Caki2 (cell line): ENCODE results near the gene CCL4L2. TPM values are rescaled to one million over a fixed set of nuclear protein-coding genes. Genes with fewer than 3 reads are reported as not detected.
"Not testable (repeated sequence)": the region's sequence is repeated elsewhere in the genome, so short reads cannot be mapped to it uniquely, and the experiment has no call there.

ENCODE experiments used
- DNase-seq: peaks from one replicate; pipeline ENCODE4 v3.0.0-alpha.2; 2015; ENCODE audit warnings: low read depth
- in situ Hi-C: cut with HindIII; loops from 2 replicates; pipeline ENCODE4 v1.10.0; 2016; ENCODE audit warnings: low sequenced_read_pairs, low pct_unique_long_range_greater_than_20kb, mixed read lengths
- total RNA-seq: library from RNA; depleted of rRNA; stranded (reverse); fragments of >200 nt; shearing (Covaris generic); gene quantifications from 2 replicates; pipeline ENCODE4 v1.2.3, GENCODE V29; 2014; ENCODE audit warnings: low replicate concordance; rRNA removed

CCL4L2 gene
- not detected in 2 replicates for total RNA-seq

DNA sequence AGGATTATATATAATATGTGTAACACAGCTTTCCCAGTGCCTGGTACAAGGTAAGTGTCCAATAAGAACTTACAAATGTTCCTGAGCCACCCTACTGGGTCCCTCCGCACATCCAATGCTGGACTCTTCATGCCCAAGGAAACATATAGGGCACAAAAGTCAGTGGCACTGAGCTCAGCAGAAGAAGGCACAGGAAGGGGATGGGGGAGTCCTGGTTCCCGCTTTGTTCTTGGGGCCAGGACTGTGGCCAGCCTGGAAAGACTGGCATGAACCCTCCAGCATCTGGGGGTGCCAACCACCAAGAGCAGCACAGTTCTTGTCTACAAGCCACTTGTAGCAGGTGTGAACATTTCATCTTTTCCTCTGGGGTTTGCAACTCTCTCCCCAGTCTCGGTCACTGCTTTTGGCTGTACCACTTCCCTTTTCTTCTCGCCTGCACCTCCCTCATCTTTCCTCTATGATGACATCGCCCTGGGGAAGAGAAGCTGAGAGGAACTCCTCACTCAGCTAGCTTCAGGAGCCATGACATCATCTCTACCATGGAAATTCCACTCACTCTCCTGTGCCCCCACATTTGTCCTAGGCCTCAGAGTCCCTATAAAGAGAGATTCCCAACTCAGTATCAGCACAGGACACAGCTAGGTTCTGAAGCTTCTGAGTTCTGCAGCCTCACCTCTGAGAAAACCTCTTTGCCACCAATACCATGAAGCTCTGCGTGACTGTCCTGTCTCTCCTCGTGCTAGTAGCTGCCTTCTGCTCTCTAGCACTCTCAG is at the start of gene CCL4L2:
Gene CCL4L2 (plus strand): TSS at position 625 of the 773 bp plus-strand sequence.
- DNase-seq, in situ Hi-C loops: not testable (repeated sequence)

DNA sequence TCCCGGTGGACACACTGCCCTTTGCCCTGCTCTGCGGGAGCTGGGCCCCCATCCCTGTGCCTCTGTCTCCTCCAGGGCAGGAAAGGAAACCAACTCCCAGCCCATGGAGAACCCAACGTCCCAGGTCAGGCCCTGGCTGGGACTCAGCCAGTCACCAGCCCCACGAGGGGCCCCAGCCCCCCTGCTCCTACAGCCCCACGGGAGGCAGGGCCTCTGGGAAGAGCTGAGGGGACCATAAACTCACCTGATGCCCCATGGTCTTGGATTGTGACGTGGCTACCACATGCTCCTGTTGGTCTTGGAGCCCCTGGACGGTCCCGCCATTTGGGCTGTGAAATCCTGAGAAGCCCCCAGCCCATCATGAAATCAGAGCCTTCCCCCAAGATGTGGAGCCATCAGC is 42.0 kb upstream of the CCL4L2 start:
- in situ Hi-C loops = not testable (repeated sequence)

DNA sequence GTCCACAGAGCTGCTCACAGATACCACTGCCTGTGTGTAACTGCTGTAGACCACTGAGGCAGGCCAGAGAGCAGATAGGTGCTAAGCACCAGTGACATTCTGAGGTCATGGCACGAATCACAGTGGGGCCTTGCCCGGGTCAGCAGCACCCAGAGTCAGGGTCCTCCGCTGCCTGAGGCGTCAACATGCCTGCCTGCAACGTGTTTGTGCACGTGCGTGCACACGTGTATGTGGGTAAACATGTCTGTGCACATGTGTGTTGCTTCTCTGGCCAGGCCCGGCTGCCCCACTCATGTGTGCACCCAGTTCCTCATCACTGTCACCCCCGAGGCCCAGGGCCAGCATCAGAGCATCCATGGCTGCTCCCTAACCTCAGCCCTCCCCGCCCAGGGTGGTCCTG is 34.3 kb upstream of the CCL4L2 start, which contains the start of gene TBC1D3B:
Gene TBC1D3B (minus strand): TSS at position 101 of the 400 bp plus-strand sequence. CDS start 1,586 bp downstream, outside the sequence.
- DNase-seq, in situ Hi-C loops: not testable (repeated sequence)

More for the DNA sequence above, 42.0 kb upstream of the CCL4L2 start:
- not testable (repeated sequence) for DNase-seq

DNA sequence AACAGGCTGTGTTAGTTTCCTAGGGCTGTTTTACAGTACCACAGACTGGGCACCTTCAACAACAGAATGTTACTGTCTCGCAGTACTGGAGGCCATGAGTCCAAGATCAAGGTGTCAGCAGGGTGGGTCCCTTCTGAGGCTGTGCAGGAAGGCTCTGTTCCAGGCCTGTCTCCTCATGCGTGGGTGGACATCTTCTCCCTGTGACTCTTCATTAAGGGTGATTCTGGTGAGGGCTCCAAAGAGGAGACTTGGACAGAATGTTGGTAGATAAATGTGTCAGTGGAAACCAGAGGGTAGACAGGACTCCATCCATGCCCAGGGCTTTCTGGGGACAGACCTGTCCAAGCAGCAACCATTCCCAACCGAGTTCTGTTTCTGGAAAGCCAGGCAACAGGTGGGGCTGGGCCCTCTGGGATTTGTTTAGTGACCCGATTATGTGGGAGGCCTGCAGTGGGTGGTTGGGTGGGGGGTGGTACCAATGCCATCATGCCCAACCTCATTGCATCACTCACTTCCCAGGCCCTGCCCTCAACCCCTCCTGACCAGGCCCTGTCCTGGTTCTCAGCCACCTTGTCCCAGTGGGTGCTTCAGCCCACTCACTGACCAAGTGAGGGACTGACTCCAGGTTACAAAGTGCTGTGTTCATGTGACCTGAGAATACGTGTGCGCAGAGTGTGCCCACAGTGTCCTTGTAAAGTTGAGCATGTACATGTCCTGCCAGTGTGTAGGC is 29.3 kb upstream of the CCL4L2 start:
- DNase-seq, in situ Hi-C loops: not testable (repeated sequence)

DNA sequence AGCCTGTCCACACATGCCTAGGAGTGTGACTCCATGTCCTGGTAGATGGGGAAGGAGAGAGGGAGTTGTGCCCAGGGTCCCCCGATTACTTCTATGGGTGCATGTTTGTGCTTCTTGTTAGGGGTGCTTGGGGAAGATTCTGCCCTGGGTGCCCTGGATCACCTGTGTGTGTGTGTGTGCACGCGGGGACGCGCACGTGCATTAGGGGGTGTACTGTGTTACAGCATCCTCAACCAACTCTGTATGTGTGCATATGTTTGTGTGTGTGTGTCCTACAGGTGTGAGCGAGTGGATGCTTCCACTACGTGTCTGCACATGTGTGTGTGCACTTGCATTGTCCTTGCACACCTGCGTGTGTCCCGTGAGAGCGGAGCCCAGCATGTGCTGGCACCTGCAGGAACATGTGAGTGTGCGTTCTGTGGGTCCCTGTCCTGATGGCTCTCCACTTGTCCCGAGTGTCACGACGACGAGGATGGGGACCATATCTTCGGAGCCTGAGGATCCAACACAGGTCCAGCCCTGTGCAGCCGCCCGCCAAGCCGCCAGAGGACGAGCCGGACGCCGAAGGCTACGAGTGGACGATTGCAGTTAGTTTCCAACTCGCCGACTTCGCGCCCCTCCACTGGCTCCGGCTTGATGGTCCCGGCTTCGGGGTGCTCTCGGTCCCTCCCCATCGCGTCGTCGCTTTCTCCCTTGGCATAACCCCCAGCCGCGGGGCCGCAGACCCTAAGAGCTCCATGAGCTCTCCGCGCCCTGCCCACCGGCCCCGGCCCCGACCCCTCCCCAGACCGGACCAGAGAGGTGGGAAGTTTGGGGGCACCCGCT is 28.5 kb upstream of the CCL4L2 start:
- in situ Hi-C loops = no loop called here
- DNase-seq = no peak

DNA sequence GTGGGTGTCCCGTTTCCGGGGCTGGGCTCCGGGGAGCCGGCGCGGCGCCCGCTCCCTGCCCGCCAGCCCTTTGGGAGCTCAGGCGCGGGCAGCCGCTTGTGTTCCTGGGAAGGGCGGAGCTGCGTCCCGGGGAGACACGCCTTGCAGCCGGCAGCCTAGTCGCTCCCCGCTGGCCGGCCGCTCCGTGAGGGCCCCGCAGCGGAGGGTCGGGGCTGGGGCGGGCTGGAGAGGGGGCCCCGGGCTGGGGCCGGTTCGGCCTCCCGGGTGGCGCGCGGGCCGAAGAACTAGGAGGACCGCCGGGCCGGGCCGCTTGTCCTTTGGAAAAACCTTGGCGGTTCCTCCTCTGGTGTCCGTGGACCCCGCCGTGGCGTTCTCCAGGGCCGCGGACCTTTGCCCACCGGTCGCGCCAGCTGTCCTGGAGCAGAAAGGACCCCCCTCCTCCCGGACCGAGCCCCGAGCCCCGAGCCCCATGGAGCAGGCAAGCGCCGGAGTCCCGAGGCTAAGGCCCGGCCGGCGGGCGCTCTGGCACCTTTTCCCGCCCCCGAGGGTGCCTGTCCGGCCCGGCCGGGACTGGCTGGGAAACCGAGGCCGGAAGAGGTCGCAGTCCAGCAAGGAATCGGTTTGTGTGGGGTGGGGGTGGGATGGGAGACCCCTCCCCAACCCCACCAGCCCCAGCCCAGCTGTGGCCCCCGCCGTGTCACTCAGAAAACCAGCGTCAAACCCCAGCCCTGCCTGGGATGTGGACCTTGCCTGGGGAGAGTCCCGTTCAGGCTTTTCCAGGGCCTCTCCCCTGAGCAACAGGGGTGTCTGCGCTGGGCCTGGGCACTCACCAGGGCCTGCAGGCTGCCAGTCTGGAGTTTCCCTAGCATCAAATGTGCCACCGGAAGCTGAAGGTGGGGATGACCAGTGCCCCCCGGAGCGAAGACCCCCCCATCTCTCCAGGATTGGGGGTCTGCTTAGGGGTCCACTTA is 27.6 kb upstream of the CCL4L2 start:
- peak; percentile 56 for DNase-seq
- in situ Hi-C loops = no loop called here

DNA sequence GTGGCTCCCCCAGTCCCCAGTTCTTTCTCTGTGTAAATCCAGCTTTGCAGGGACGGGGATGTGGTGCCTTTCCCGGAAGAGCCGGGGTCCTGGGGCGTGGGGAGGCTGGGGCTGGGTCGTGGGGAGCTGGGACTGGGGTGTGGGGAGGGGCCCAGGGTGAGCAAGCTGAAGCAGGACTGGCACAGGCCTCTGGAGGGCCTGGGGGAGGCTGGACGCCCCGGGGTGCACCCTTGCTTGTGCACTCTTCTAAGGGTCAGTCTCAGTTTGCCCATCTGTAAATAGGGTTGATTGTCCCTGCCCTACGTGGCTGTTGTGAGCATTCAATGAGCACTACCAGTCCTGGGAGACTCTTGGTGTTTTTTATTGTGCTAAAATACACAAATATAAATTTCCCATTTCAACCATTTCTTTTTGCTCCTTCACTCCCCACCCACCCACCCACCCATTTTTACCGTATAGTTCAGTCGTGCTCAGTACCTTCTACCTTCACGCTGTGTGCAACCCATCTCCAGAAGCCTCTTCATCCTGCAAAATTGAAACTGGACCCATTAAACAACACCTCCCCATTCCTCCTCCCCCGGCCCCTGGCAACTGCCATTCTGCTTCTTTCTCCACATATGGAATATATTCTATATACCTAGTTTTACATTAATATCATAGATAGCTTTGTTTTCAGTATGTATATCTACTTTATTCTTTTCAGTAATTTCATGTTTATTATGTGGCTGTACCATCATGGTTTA is 26.7 kb upstream of the CCL4L2 start:
- in situ Hi-C loops = no loop called here
- DNase-seq = no peak

DNA sequence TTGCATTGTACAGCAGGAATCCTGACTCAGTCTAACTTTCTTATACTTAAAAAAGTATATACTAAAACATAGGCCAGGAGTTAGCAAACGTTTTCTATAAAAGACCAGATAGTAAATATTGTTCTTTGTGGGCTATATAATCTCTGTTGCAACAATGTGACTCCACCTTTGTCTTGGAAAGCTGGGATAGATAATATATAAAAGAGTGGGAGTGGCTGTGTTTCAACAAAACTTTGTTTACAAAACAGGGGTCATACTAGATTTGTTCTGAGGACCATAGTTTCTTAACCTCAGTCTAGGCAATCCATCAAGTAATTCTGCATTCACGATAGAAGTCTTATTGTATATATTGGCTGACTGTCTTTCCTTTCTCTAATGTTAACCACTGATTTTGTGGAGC is 25.4 kb upstream of the CCL4L2 start:
- DNase-seq = no peak
- in situ Hi-C loops = no loop called here

DNA sequence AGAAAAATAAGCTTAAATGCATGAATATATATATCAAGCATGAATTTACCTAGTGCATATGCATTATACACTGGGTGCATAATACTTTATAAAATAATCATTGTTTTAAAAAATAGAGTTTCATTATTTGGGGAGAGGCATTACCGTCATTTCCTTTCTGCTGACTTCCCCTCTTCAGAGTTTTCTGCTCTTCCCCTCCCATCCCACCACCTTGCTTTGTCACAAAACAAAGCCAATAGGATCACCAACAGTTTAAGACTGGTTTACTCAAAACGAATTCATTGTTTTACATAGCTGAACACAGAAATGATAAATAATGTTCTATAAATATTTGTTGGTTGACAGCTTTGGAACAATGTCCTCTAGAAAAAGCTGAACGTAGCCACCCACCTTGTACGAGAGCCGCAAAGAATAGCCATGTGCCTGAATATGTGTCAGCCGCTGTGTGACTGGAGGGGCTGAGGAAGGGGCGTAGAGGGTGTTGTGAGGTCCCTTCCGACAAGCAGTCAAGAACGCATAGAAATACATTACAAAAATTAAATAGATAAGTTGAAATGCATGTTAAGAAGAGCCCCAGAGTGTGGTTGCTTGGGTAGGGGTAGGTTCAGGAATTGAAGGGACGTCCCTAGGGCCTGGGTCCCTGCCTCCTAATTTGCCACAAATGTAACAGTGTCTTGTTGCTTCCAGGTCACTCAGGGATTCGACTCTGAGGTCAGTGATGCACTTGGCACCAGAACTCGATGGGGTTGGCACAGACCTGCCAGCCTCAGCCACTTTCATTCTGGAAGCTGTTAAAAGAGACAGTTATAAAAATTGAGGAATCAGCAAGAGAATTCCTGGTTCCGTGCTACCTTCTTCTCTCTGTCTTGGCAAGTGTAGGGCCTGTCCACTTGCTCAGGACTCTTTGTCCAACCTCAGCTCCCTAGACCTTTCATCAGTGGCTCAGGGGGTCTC is 23.8 kb upstream of the CCL4L2 start:
- DNase-seq, in situ Hi-C loops: not testable (repeated sequence)

DNA sequence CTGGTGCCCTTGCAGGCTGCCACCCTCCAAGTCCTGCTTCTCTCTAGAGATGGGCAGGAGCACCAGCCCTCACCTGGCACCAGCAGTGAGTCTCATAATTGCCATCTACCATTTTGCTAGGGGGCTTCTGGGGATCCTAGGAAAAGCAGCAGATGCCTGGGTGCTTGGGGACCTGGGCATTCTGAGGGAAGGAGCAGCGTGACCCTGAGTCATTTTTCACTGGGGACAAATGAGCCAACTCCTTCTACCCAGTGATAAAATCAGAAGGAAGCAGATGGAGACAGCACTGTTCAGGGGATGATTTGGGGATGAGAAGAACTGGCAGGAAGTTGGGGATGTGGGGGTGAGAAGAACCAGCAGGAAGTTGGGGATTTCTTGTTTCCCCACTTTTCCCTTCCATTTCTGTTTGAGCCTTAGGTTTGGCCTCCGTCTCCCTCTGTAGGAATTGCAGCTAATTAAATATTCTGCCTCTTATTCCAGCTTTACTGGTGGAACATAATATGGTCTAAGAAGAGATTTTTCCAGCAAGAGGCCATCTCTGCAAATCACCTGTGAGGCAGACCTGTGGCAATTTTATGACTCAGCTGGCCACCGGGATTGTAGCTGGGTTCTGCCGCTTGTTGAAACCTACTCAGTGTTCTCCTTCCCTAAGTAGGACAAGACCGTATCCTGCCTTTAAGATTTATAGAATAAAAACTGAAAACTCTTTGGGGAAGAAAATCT is 22.8 kb upstream of the CCL4L2 start:
- in situ Hi-C loops, DNase-seq: not testable (repeated sequence)

DNA sequence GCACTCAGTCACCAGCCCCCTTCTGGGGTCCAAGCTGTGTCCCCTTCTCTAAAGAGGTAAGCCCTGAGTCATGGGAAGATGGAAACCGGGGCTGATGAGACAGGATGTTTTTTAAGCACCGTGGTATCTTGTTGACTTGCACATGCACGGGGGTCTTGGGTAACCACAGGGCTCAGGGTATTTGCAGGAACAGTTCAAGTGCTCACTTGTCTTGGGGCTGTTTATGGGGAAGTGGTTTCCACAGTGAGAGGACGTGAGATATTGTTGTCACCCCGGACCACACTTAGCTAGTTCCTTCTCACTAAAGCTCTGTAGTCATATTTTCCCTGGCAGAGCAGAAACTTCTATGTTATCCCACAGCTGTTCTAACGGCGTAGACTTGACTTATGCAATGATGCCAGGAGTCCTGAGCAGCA is 22.0 kb upstream of the CCL4L2 start:
- in situ Hi-C loops = no loop called here
- DNase-seq = no peak

DNA sequence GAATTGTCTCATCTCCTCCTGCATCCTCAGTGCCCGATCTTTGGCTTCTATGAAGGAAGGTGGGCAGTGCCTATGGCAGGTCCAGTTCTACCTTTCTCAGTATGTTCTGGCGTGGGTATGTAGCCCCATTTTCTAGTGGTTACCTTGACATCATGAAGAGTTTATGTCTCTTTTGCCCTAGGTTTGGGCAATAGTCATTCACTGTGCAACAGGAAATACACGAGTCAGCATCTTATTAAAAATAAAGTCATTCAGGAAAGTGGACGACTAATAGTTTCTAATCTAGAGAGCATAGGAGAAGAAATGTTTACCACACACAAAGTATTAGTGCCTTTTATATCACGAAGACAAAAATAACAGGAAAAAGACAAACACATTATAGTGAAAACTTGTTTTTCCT is 20.9 kb upstream of the CCL4L2 start:
- DNase-seq, in situ Hi-C loops: not testable (repeated sequence)

DNA sequence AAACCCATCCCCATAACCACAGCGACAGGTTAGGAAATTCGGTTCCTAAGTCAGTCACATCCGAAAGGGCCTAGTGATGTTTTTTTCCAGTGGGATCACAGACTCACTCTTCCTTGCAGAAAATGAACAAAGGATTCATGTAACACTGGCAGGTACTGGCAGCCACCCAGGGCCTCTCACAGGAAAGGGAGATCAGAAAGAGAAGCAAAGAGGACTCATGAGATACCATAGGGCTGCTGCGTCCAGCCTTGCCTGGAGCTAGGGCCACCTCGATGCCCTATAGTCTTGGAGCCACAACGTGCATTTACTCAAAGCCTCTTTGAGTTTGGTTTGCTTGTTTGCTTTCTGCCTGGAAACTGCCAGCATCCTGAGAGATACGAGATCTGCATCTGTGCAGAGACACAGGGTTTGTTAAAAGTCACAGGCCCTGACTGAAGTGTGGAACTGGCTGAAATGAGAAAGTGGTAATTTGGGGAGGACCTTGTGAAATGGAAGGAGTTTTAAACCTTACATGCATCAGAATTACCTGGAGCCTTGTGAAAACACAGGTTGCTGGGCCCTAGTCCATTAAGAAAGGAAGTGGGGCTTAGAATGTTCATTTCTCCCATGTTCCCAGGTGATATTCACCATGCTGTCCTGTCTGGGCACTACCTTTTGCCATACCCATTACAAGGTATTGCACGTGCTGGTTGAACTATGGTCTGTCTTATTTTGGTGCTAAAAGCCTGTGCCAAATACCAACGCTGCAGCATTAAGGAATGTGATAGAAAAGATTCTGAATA is 20.1 kb upstream of the CCL4L2 start:
- in situ Hi-C loops, DNase-seq: not testable (repeated sequence)

DNA sequence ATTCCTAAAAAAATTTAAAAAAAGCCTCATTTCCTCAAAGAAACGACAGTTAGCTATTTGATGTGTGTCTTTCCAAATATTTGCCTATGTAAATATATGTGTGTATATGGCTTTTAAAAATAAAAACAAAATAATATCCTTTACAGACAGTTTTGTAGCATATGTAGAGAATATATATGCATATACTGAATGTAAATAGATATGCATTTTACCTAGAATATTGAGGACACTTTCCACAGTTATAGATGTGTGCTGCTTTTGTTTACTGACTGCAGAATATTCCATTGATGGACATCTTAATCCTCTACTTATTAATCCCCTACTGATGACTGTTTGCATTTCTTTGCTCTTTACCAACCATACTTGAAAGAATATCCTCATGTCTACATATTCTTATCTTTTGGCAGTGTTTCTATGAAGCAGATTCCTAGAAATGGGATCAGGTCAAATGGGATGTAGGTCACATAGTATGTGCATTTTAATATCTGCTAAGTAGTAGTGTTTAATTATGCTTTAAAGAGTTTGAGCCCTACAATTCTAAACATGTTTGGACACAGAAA is 17.6 kb upstream of the CCL4L2 start:
- no peak for DNase-seq
- in situ Hi-C loops = no loop called here
